GM19395 (cell line): ENCODE data around the gene SUMO3.
"Not testable (repeated sequence)": the region's sequence is repeated elsewhere in the genome, so short reads cannot be mapped to it uniquely, and the experiment has no call there.

ENCODE experiments used
- ATAC-seq: cut with Tn5 transposase; IDR thresholded peaks from one replicate; pipeline ENCODE4 v1.9.1; 2021; ENCODE audit warnings: mild to moderate bottlenecking, moderate library complexity; ENCODE audit not compliant: unreplicated experiment

SUMO3 gene

DNA sequence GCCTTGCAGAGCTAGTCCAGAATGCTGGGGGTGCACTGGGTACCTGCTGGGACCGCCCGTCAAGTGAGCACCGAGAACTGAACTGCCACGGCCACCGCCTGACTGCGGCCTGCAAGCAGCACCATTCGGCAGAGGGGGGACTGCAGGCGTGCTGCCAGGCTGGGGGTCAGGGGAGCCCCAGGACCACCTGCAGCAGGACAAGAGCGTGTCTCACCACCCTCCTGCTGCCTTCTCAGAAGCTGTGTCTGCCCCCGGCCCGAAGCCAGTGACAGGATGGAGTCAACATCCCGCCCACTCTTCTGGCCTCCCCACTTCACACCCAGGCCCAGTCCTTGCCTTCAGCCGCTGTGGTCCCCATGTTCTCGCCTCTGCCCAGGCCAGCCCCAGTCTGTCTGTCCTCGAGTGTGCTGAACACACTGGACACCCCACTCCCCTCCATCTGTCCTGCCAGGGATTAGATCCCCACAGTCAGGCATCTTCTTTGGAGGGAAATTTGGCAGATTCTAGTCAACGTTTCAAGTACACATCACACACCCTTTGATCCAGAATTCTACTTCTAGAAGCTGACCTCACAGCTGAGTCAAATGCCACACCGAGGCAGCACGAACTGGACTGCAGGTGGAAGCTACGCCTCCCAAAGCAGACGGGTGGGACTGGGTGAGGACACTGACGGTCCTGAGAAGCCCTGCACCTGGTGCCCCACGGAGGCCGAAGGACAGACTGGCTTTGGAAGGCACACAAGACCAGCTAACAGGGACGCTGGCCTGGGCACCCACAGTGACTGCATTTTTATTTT lies 29.6 kb upstream of the SUMO3 start:
- ATAC-seq: no peak

DNA sequence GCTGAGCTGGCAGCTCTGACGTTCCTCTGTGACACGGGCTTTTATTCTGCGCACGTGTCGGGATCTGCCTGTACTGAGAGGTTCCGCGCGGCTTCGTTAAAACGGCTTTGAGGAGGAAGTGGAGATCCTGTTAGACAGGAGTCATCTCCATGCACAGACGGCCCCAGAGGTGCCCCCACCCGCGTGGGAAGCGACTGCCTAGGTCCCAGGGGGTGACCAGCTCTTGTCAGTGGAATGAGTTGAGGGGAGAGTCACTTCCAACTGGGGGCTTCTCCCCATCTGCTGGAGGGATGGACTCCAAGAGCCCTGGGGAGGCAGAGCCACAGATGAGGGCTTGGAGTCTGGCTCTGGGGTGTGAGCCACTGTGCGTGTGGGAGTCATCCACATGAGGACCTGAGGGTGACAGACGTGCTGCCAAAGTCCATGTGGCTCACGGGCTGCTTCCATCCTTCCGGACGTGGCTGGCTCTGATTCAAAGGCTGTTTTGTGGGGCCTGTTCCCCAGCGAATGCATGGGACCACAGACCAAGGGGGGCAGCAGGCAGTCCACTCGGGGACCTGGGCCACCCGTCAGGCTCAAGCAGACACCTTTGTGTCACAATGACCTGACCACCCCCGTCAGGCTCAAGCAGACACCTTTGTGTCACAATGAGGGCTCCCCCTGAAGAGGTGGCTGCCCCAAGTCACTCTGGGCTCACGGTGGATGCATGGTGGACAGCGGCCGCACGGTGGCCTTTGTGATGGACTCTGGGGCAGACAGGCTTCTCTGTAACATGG lies 28.8 kb upstream of the SUMO3 start:
- ATAC-seq: no peak

DNA sequence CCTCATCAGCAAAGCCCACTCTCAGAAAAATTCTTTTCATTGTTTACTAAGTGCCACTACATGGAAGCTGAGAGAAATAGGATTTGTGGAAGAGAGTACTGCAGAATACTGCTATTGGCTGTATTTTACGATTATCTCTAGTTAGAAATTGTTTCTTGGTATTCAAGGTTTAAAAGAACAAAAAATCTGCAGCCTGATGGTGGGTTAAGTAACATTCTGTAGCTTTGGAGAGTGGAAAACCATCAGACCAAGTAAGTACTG lies 28.3 kb upstream of the SUMO3 start:
- no peak for ATAC-seq

DNA sequence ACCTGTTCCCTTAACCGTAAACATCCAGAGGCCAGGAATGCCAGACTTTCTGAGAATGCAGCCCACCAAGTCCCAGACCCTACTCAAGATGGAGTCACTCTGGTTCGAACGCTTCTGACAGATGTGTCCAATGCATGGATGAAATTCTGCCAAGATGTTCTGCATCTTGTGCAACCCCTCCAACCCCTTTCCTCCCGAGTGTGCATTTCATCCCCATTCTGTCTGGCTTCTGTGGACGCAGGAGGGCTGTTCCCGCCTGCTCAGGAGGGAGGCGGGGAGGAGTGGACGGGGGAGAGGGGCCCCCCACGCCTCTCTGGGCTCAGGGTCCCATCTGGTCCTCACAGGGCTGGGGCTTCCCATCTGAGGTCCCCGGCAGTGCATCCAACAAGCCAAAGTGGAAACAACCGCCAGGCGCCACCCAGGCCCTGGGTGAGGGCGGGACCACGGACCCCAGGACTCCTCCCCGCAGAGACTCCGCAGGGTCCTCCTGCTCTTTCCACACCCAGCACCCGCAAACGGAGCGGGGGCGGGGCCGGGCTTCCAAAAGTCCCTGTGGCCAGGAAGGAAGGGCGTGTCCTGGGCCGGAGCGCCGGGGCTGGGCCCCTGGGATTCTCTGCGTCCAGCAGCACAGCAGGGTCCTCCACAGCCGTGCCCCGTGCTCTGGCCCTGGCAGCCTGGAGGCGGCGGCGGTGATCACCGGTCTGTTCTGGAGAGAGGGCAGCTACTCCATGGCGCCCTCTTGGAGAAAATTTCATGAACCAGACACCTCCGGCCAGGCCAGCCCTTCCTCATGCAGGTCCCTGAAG lies 27.8 kb upstream of the SUMO3 start:
- ATAC-seq: peak; percentile 67

DNA sequence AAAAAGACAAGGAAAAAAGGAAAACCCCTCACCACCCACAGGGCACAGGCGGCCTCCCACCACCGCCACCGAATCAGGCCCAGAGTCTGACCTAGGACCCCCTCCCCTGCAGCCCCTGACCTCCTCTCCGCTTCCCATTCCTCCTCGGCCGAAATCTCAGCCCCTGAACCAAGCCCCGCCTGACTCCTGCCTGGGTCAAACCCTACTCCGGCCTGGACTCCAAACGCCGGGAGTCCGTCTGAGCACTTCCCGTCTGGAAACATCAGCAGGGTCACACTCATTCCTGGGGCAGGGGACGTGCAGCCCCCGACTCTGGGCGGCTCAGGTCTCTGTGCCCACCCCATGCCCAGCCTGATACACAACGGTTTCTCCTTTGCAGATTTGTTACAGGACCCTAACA lies 26.4 kb upstream of the SUMO3 start:
- ATAC-seq: no peak

DNA sequence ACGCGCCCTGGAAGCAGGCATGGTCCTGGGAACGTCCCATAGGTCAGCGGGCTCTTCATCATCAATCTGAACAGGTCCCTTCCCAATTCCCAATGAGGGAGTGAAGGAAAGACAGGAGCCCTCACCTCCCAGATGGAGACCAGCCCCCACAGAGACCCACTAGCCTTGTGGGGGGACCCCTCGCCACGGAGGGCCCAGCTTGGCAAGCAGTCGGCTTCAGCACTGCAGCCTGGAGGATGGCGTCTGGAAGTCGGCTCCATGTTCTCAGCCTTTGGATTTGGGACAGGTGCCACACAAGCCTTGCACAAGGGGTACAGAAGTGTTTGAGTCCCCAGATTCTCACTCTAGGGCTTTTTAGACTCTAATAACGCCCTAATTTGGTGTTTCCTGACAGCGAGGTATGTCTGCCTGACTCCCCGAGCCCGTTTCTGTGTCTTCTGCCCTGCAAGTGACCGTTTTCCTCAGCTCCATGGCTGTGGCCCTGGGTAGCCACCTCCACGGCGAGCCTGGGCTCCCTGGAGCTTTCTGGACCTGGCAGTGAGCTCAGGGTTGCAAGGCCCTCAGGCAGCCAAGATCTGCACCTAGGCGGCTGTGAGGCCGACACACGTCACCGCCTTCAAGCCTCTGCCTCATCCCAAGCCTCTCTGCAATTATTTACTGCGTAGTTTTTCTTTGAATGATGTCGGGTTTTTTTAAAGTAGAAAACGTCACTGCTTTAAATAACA lies 25.0 kb upstream of the SUMO3 start:
- no peak for ATAC-seq

DNA sequence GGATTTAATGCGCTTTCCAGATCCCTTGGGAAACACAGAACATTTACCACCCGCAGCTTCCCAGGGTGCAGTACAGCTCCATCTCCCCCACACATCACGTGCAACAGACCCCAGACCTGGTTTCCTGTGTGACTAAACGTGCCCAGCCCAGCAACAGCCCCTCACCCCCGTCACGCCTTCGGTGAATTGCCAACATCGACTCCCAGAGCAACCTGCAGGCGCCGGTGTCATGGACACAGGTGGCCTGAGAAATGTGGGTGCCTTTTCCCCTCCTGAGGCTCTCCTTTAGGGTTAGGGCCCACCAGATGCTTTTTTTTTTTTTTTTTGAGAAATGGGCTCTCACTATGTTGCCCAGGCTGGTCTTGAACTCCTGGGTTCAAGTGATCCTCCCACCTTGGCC lies 24.2 kb upstream of the SUMO3 start:
- ATAC-seq: no peak

DNA sequence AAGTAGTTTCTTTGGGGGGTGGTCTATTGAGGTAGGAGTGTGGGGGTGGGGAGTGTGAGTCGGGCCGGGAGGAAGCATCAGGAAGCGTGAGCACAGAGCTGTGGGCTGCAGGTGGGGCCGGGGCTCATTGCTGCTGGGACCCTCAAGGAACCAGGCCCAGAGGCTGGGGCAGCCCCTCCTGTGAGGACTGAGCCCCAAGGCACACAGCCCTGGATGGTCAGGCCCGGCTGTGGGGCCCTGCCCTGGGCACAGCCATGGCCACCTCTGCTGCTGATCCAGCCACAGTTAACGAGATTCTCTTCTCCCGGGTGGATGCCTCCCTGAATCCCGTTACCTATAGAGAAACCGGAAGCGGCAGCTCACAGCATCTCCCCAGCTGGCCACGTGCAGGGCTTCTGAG lies 22.9 kb upstream of the SUMO3 start:
- ATAC-seq: no peak

DNA sequence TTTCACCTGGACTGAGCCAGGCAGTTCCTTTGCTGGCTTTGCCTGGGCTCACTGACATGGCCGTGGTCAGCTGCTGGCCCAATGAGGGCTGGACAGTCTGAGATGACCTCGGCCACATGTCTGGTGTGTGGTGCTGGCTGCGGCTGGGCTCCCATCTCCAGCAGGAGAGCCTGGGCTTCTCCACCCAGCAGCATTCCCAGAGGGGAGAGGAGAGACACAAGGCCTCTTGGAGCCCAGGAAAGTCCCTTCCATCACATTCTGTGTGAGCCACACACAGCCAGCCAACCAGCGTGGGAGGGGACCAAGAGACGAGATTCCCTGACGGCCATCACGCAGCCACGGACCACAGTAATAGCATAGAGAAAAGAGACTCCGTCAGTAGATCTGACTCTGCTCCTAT lies 21.1 kb upstream of the SUMO3 start:
- no peak for ATAC-seq

DNA sequence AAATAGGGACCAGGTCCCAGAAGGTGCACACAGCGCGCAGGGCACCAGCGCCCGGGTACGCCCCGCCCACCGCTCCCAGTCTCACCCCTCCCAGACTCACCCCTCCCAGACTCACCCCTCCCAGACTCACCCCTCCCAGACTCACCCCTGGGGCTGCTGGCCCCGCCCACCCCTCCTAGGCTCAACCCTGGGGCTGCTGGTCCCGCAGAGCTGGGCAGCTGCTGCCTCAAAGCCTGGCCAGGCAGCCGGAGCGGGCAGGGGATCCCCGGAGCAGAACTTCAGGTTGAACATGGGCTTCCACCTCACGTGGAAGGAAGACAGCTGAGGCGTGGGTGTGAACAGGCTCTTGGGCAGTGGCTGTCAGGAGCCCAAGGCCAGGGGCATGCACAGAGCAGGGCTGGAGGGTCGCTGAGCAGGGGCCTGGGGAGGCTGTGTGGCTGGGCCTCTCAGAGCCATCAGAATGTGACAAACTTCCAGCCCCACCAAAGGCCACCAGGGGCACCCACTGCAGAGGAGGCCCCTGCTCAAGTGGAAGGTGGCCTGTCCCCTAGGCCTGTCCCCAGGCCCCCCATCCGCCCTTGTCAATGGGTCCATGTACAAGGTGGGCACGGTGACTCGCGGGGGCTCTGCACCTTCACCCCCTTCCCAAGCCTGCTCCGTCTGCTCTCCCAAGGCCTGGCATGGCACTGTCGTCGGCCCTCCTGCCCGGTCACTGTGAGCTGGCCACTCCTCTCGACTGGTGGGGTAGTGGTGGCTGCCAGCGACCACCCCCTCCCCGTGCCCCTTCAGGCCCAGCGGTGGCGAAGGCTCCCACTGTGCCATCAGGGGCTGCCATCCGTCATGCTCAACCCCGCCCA lies 20.4 kb upstream of the SUMO3 start:
- ATAC-seq: no peak

DNA sequence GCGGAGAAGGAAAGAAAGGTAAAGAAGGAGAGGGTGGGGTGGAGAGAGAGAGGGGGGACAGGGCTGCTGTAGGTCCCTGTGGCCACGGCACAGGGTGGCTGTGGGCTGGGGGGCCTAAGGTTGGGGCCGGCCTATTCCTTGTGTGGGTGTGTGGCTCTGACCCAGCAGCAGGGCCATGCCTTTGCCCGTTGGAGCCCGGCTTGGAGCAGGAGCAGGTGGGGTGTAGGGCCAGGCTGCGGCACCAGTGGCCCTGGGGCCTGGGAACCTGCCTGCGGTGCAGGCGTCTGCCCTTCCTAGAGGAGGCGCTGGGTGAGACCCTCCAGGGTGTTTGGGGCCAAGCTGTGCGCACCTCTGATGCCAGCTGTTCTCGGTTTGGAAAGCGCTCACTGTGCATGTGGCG lies 19.7 kb upstream of the SUMO3 start:
- ATAC-seq: no peak

DNA sequence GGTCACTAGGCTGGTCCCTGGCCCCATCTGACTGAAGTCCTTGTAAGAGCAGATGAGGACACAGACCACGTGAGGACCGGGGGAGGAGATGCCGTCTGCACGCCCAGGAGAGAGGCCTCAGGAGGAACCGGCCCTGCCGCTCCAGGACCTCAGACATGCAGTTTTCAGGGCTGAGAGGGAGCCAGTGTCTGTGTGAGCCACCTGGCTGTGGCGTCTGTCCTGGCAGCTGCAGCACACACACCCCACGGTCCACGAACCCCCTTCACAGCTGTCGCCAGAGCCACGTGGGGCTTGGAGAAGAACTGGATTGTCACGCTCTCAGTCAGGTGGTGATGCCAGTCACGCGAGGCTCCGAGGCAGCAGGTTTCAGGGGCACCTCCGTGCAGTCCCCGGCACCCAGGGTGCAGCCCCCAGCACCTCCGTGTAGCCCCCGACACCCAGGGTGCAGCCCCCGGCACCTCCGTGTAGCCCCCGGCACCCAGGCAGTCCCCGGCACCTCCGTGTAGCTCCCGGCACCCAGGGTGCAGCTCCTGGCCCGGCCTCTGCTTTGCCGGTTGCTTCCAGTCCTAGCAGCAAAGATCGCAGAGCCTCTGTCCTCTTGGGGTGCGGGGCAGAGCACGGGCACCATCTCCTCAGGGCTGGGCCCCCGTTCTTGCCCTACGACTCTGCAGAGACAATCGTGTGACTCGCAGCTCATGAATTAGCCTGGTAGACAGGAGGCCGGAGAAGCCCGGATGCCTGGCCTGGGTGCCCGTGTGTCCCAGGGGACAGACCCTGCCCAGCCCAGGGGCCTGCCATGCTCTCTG lies 19.0 kb upstream of the SUMO3 start:
- ATAC-seq: no peak

DNA sequence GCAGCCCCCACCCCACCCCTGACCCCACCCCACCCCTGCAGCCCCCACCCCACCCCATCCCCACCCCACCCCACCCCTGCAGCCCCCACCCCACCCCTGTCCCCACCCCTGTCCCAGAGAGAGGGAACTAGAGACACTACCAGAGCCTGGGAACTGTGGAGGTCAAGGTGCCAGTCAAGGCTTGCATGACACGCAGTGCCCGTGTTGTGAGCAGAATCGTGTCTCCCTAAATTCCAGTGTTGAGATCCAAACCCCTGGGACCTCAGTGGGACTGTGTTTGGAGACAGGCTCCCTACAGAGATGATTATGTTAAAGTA lies 18.4 kb upstream of the SUMO3 start:
- no peak for ATAC-seq

DNA sequence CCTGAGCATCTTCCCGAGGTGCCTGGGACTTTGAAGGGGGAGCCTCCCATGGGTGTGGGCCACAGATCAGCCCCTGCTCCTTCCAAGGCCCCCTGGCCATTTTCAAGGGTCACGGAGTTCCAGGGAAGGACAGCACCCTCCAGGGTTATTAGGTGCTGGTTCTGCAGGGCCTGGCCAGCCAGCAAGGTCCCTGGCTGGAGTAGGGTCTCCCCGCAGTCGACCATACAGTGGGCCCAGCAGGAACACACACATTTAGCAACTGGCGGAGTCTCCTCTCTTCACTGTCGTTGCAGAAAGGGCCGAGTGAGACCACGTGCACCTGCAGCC lies 17.7 kb upstream of the SUMO3 start:
- no peak for ATAC-seq

DNA sequence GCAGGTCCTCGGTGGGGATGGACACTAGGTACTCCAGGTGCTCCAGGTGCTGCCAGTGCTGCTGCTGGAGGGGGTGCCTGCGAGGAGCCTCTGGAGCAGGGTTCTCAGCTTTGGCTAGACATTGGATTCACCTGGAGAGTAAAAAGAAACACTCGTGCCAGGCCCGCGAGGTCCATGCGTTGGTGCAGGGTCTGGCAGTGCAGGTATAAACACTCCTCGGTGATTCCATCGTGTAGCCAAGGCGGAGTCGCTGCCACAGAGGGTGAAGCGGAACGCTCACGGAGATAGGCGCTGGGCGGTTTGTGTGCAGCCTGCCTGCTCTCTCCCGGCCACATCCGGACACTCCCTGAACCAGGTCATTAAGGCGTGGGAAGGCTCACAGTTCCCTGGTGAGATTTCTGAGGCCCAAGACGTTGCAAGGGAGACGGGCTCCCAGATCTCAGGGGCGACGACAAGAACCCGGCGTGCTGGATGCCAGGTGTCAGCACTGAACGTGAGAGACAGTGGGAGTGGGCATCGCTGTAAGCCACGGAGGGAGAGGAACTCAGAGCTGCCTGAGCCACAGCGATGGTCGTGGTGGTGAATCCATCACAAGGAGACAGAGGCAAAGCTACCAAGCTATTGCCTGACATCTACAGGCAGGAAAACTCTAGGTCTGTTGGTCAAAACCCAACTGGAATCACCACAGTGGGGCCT lies 17.2 kb upstream of the SUMO3 start:
- no peak for ATAC-seq

DNA sequence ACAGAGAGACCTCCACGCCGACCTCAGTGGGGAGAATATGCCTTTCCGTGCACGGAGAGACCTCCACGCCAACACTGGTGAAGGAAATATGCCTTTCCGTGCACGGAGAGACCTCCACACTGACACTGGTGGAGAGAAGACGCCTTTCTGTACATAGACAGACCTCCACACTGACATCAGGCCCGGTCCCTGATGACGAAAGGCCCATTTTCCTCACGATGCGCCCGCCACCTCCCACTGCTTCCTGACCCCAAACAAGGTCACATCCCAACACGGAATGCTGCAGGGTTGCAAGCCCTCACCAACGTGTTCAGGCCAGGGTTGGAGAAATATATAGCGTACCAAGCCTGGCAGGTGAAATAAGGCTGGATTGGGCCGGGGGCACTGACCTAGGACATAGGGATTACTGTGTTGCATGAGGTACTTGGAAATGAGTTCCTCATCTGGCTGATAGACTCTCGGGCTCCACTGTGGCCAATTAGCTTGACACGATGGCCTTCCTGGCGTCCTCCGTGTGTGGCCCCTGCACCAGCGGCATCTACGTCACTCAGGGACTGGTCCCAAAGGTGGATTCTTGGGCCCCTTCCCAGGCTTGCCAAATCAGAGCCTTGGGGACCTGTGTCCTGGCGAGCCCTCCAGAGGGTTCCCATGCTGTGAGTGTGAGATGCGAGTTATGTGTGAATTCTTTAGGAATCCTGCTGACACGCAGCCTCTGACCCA lies 16.5 kb upstream of the SUMO3 start:
- no peak for ATAC-seq

DNA sequence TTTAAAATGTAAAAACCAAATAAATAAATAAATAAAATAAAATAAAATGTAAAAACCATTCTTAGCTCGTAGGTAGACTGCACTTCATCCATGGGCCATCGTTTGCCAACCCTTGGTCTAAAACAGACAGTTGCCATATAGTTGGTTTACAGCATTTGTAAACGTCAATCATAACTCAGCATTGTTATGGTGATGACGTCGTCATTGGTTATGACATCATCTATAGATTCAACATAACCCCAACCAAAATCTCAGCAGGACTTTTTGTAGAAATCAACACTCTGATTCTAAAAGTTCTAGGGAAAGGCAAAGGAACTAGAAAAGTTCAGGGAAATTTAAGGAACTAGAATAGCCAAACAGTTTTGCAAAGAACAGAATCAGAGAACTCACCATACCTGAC lies 15.8 kb upstream of the SUMO3 start:
- ATAC-seq: no peak

DNA sequence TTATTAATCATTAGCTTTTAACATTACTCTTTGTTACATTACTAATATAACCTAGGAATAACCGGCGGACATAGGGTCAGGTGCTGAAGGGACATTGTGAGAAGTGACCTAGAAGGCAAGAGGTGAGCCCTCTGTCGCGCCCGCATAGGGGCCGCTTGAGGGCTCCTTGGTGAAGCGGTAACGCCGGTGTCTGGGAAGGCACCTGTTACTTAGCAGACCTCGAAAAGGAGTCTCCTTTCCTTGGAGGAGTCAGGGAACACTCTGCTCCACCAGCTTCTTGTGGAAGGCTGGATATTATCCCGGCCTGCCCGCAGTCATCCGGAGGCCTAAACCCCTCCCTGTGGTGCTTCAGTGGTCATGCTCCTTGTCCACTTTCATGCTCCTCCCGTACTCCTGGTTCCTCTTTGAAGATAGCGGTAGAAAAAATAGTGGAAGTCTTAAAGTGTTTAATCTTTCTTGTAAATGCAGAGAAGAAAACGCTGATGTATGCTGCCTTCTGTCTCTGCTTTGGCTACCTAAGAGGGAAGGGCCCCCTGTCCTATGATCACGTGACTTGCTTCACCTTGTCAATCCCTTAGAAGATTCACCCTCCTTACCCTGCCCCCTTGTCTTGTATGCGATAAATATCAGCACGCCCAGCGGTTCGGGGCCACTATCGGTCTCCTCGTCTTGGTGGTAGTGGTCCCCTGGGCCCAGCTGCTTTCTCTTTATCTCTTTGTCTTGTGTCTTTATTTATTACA lies 14.8 kb upstream of the SUMO3 start:
- not testable (repeated sequence) for ATAC-seq
